Breast epithelium (tissue), 3 donors: Measurements from ENCODE around the gene GRWD1.

Experiments
- POLR2A ChIP-seq: fragments of 450-650 bp; IDR thresholded peaks from one replicate; pipeline ENCODE4 v1.6.1; 2016; ENCODE audit warnings: antibody characterized with exemption, mild to moderate bottlenecking, moderate library complexity
- POLR2AphosphoS5 ChIP-seq, 3 donors: sonication (generic); formaldehyde crosslinking; IDR thresholded peaks; one replicate each; pipeline ENCODE4 v1.6.1; 2017; ENCODE audit warnings: antibody characterized with exemption in 3 of 3
- TF ChIP-seq, protein P1 (sequence below), 3 donors: fragments of 450-650 bp; IDR thresholded peaks; one replicate each; pipeline ENCODE4 v1.5.1; 2016 to 2017; ENCODE audit warnings: antibody characterized with exemption in 3 of 3, mild to moderate bottlenecking in 3 of 3, moderate library complexity in 3 of 3

DNA sequence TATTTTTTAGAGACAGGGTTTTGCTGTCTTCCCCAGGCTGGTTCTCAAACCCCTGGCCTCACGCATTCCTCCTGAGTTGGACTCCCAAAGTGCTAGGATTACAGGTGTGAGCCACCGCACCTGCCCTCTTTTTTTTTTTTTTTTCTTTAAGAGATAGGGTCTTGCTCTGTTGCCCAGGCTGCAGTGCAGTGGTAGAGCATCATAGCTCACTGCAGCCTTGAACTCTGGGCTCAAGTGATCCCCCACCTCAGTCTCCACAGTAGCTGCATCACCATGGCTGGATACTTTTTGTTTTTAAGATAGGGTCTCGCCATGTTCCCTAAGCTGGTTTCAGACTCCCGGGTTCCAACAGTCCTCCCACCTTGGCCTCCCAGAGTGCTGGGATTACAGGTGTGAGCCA, 11.1 kb downstream of the GRWD1 start:
- TF ChIP-seq, protein P1, sequence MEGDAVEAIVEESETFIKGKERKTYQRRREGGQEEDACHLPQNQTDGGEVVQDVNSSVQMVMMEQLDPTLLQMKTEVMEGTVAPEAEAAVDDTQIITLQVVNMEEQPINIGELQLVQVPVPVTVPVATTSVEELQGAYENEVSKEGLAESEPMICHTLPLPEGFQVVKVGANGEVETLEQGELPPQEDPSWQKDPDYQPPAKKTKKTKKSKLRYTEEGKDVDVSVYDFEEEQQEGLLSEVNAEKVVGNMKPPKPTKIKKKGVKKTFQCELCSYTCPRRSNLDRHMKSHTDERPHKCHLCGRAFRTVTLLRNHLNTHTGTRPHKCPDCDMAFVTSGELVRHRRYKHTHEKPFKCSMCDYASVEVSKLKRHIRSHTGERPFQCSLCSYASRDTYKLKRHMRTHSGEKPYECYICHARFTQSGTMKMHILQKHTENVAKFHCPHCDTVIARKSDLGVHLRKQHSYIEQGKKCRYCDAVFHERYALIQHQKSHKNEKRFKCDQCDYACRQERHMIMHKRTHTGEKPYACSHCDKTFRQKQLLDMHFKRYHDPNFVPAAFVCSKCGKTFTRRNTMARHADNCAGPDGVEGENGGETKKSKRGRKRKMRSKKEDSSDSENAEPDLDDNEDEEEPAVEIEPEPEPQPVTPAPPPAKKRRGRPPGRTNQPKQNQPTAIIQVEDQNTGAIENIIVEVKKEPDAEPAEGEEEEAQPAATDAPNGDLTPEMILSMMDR (IDR thresholded peaks at IDR 0.05) = no peak
- TF ChIP-seq POLR2A (no peak), POLR2AphosphoS5 (IDR thresholded peaks at IDR 0.05) (no peak)
